ENCODE measurements around the gene SYNE3.

The SYNE3 gene

DNA sequence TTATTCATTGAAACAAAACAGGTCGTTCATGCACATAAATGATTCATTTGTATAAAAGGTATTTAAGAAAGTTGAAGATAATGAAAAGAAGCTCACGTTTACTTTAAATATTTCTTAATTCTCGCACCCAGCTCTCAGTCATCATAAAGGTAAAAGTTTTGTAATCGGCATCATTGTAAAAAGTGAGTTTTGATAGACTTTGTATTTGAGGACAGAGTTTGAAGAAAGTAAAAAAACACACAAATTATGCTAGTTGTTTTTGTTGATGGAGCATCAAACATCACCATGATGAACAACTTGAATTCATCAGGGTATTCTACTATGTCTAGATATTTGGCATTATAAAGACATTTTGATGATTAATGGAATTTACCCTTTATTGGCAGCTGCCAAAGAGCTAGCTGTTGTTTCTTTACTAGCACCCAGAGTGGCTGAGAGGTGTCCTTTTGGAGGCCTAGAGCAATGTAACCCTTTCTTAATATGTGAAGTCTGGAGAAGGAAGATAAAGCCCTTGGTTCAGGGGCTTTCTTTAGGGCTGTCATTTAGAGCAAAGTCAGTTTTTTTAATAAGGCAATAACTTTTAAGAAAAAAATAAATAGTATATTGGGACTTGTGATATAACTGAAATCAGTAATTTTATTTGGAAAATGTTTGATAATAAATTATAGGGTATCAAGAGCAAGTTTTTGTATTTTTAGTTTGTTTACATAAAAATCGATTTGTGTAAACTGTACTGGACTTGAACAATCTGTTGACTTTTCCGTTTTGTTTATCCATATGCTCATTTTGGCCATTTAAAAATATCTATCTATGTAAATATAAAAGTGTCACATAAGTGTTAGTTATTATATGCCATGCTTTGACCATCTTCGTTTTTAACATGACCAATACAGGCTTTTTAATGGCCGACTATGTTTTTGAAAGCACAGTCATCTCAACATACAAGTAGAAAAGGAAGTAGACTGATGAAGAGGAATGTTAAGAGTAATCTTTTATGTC, 25.8 kb upstream of the SYNE3 start:
- no peak for DNase-seq (ENCODE audit: low read depth in 2 of 2)

DNA sequence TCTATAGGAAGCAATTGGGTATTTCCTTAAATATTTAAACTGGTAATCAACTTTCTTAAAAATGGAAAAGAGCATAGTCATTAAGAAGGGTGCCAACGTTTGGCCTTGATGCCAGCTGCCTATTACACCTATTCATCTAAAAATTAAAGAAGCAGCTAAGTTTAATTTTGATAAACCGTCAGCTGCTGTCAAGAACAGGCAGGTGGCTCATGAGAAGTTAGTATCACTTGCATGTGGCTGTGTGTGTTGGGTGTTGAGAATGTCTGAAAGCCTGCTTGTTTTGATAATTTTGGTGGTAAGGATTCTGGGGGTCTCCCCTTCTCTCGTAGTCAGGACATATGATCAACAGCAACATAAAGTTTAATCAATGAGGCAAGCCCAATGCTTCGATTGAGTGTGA, 24.9 kb upstream of the SYNE3 start:
- no peak for DNase-seq (ENCODE audit: low read depth in 2 of 2)

DNA sequence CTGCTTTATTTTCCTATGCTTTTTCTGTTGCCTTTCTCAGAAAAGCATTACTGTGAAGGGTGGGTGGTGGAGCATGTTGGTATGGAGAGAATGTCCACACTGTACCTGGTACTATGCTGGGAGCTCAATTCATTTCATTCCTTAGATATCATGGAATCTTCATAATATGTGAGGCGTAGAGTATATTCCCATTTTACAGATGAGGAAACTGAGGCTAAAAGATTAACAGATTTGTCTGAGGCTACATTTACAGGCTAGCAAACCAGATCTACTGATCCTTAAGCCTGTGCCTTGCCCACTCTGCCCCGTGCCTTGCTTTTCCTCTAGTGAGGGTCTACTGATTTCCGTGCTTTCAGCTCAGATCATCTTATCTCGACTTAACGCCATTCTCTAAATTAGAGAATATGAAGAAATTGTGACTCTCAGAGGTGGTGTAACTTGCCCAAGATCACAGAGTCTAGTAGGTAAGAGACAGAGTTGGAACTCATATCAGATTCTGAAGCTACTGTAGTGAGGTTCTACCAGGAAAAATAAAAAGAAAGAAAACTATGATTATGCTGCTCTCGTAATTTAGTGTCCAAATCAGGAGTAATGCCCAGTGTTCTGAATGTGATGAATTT, 23.9 kb upstream of the SYNE3 start:
- DNase-seq (ENCODE audit: low read depth in 2 of 2), result no peak

DNA sequence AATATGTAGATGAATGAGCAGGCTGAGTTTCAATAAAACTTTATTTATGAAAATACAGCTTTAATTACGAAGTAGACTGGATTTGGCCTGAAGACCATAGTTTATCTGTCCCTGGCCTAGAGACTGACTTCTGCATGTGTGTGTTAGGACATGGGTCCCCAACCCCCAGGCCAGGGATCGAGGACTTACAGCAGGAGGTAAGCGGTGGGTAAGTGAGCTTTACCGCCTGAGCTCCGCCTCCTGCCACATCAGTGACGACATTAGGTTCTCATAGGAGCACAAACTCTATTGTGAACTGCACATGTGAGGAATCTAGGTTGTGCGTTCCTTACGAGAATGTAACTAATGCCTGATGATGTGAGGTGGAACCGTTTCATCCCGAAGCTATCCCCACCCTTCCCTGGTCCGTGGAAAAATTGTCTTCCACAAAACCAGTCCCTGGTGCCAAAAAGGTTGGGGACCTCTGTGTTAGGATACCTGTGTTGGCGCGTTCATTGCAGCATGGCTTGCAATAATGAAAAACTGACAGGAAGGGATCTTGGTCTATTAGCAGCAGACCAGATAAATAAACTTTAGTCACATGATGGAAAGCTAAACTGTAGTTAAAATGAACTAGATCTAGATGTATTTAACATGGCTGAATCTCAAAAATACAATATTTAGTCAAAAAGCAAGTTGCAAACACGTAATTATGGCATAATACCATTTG, 22.5 kb upstream of the SYNE3 start:
- DNase-seq (ENCODE audit: low read depth in 2 of 2), result no peak

DNA sequence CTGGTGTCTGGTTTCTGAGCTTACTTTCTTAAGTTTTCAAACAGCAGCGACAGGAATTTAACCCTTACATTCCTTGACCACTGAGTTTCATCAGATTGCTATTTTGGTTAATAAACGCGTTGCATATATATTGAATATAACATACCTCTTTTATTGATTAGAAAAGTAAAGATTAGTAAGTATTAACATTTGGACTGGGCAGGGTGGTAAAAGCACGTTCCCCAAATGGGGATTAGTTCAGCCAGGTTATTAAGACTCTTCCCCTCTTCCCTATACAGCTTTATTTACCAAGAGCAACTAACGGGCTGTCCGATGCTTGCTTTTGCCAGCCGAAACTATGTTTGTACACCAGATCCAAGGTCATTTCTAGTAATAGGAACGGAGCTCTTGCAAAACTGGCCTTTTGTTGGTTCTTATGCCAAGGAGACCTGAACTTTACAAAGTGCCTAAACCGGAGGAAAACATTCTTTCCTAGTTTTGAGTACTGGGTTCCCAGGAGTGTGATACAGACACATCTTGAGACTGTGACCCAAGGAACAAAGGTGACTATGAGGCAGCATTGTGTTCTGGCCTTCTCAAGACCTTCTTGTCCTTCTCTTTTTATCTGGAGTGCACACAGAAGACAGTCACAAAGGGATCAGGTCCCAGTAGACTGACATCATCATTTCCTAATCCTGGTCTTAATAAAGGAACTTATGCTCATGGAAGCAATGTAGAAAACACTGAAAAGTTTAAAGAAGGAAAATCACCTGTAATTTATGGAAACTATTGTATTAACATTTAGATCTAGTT, 21.0 kb upstream of the SYNE3 start:
- no peak for DNase-seq (ENCODE audit: low read depth in 2 of 2)

DNA sequence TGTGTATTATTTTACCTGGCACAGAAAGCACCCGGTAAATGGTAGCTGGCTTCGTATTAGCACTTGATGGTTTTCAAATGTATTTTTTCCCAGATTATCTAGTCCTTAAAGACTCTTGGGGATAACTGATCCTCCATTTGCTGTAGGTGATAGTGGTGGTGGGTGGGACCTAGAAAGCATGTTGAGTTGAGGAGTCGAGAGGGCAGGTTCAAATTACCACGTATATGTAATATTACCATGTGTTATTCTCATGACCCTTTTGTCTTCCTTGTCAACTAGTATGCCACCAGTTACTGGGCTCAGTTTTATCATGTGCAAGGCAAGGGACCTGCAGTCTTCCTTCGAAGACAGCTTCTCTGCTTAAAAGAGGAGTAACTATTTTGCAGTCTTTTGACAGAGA, 20.2 kb upstream of the SYNE3 start:
- no peak for DNase-seq (ENCODE audit: low read depth in 2 of 2)

DNA sequence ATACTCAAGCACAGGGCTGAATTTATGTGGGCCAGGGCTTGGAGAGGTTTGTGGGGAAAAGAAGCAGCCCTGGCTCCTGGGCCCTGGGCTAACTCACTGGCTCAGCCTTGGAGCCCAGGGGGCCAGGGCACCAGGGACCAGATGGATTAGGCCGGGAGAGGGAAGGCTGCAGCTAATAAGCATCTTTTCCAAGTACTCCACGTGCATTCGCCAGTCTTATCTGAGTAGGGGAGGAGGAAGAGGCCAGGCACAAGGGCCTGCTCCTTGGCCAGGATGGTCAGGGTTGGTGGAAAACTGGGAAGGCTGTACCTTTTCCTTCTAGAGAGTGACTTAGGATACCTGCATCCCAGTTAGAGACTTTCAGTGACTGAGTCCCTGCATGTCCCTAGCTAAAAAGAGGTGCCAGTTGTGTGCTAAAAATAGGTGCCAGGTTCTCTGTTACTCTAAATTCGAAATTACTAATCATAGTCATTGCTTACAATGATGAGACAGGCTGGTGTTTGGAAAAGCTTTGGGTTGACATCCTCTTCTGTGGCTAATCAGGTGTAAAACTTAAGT, 19.7 kb upstream of the SYNE3 start:
- no peak for DNase-seq (ENCODE audit: low read depth in 2 of 2)

DNA sequence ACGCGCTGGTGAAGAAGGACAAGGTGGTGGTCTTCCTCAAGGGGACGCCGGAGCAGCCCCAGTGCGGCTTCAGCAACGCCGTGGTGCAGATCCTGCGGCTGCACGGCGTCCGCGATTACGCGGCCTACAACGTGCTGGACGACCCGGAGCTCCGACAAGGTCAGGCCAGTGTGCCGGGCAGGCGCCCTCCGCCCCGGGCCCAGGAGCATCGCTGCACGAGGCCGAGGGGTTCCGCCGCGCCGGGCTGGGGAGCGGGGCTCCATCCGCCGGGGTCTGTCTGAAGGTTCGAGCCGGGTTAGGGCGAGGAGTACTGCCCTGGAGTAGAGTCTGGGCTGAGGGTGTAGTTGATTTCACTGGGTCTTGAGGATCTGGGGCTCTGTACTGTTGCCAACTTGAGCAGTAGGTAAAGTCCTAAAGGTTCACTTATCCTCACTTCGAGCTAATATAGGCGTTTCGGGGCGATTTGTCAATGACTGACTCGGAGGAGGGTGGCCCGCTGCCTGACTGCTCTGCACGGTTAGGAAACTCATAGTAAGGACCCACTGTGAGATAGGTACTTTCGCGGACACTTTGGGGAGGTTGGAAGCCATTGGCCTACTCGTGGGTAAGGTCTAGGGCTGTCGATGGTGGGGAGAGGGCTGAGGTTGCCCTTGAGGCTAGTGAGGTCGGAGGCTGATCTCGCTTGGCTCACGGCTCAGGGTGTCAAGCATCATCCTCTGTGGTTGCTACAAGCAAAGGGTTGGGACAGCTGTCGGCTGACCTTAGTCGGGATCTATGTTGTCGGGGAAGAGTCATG, 19.0 kb upstream of the SYNE3 start:
- DNase-seq (ENCODE audit: low read depth in 2 of 2), result no peak

DNA sequence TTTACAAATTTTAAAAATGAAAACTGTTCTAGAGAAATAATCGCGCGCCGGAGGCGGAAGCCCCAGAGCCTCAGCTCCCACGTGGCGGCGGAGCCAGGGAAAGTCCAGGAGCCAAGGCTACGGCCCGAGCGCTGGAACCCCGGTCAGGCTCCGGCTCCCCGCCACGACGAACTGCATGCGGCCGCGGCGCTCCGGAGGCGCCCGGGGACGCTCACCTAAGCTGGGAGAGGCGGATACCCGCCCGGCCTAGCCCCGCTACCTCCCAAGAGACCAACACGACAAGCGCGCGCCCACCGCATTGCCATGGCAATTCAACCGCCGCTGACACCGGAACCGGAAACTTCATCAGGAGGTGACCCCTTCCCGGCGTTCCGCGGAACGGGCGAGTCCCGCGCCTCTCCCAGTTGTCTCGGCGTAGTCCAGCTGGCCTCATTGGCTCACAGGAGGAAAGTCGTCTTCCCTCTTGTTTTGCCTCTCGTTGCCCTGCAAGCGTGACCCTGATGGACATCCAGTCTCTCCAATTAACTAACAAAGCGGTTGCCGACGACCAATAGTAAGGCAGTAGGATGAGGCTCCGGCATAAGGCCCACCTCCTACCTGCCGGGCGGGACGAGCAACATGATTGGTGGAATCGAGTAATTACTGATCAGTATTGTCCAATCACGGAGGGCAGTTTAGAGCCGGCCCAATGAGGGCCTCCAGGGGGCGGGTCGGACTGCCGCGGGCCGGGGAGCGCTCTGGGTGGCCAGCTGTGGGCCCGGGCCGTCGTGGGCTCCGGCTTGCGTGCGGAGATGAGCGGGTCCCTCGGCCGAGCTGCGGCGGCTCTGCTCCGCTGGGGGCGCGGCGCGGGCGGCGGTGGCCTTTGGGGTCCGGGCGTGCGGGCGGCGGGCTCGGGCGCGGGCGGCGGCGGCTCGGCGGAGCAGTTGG, 18.1 kb upstream of the SYNE3 start, which contains the start of gene GLRX5:
Gene GLRX5 (plus strand): TSS at position 752 of the 927 bp plus-strand sequence. CDS start 40 bp downstream, at position 792.
- DNase-seq (ENCODE audit: low read depth in 2 of 2), result peak; percentile 96 to 97

DNA sequence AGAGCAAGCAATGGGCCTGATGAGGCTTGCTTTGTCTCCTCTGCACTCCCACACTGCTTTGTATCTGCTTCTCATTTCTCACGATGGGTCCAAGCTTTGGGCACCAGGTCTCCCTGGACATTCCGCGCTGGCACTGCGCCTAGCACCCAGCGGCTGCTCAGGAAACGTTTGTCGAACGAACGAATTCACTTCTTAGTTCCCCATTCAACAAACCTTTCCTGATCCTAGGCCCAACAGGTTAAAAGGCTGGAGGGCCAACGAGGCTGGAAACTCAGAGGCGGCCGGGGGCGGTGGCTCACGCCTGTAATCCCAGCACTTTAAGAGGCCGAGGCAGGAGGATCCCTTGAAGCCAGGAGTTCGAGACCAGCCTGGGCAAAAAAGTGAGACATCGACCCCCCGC, 17.4 kb upstream of the SYNE3 start:
- no peak for DNase-seq (ENCODE audit: low read depth in 2 of 2)

DNA sequence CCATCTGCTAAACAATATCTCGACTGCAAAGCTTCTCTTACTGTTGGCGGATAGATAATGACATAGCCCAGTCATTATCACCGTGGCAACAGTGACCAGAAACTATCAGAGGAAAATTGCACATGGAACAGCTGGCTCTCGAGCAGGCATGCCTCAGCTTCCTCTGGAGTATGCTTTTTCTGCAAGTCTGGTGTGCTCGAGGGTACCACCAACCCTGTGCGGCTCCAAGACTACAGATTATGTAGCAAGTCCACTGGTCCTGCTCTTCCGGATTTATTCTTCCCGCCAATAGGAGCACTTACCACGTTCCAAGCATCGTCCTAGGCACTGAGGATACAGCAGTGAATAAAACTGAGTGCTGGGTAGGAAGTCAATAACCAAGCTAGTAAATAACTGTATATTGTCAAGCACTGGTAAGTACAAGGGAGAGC, 17.0 kb upstream of the SYNE3 start:
- no peak for DNase-seq (ENCODE audit: low read depth in 2 of 2)

DNA sequence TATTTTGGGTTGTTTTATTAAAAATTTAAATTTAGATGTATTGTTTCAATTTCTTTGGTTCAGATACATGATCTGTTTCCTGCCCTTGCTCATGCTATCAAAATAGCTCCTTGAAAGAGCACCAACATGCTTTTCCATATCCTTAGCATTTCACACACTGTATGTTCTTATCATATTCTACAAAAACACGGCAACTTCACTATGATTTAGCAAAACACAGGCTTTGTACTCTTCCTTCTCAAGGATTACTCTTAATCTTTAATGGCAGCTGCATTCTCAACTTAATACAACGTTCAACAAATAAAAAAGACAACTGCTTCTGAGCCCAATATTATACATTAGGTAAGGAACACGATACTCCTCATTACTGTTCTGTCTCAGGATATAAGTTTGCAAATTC, 15.5 kb upstream of the SYNE3 start:
- DNase-seq (ENCODE audit: low read depth in 2 of 2), result no peak

DNA sequence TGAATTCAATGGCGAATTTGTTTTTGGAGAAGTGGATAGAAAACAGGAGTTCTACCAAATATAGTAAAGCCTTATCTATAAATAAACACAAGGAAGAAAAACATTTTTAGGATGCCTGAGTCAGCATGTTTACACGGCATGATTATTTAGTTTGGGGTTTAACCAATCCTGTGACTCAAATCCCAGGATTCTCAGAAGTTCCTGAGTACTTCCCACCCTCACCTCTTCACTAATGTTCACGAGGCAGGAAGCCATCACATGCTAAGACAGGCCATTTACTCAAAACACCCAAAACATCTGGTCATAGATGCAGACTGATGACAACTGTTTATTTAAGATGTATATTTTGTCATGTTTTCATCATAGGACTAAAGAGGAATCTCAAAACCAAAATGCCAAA, 15.0 kb upstream of the SYNE3 start:
- no peak for DNase-seq (ENCODE audit: low read depth in 2 of 2)

DNA sequence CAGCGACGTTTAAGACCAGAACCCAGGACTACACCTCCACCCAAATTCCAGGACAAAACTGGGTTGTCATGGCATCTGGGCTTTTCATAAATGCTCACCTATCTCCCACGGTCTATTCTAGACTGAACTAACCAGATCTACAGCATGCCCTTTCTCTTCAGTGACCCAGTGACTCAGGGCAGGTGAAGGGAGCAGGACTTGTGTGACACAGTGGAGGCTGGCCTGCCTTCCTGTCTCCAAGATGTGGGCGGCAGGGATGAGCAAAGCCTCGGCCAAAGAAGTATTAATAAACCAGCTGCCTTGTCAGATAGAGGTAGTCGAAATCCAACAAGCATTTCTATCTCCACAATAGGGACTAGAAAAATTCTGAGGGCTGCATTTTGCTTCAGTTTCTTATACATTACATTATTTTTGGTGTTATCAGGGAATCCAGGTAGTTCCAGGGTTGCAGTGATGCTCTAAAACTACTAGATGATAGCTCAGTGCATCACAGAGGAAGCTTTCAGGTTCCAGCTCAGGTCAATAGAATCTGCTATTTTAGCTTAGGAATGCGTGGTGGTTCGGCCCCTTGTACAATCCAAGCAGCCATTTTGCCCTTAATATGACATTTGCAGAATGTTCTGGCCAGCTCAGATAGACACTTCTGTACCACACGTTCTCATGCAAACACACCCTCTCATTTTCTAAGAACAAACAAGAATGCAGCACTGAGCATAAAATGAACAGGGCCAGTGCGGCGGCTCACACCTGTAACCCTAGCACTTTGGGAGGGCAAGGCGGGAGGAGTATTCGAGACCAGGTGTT, 14.2 kb upstream of the SYNE3 start:
- DNase-seq (ENCODE audit: low read depth in 2 of 2), result no peak

DNA sequence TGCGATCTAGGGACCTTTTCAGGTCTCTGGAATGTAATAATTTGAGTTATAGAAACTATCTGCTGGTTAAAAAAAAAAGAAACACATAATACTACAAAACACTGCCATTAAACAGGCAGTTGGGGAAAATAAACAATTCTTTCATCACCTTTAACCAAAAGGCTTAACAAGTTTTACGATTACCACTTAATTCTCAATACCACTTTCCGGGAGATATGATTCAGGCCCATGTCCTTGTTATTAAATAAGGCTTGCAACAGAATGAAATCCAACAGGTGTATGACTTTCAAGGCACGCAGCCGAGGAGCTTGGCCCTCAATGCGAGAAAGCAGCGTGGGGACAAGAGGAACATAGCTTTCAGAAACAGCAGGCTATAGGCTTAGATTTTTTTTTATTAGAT, 12.8 kb upstream of the SYNE3 start:
- no peak for DNase-seq (ENCODE audit: low read depth in 2 of 2)

DNA sequence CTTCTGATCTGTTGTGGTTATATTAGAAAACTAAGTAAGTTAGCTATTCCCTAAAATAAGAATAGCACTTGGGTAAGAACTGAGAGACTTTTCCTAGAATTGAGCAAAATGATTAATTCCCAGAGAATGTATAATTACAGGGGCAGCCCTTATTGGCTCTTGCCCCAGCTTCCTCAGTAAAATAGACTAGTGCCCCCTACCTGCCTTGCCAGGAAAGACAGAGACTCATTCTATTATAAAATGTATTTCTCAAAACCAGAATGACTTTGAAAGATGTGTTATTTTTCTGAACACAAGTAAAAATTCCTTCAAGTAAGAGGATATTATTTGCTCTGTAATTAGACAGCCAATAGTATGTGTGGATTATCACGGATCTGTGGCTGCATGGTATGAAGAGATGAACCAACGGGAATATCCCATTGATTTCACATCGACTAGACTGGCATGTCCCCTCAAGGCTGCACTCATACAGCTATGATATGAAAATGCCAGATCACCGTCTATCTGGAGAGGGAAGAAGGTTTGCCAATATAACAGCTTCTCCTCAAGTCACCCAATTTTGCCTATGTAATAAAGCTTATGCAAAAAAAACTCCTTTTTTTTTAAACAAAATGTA, 11.0 kb upstream of the SYNE3 start:
- peak in 1 of 2 donors; percentile 50 for DNase-seq (ENCODE audit: low read depth in 2 of 2)

DNA sequence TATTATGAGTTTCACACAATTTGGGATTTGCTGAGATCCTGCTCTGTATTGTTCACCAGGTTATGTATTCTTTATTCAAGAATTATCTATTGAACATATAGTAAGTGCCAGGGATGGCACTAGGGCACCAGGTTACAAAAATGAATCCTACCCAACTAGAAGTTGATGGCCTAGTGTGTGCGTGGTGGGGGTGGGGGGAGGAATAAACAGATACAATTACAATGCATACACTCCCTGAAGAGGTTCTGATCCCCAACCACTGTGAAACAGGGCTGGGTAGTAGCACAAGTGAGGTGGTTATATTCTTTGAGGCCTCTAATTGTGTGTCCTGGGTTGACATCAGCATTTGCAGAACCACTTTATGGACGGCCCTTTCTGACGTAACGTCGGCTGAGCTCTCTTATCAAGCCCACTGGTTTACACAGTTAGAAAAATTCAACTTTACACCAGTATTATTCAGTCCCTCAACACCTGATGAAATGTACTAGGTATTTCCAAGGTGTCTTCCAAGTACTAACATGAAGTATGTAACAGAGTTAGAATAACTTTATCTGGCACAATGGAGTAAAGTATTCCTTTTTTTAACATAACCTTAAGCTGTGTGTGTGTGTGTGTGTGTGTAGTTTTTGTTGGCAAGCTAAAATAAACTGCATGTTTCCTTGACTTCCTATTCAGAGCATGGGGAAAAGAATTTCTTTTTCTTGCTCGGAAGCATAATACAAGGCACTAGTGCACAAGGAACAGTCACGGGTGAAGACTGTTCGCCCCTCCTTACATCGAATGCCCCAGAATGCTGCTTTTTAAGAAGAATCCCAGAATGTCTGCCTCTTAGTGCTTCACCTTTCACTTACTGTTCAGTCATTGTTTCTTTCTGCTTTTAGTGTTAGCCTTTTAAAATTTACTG, 10.3 kb upstream of the SYNE3 start:
- no peak for DNase-seq (ENCODE audit: low read depth in 2 of 2)

Data from stimulated activated CD4-positive, alpha-beta T cell treated with anti-CD3 and anti-CD28 coated beads, Interleukin-15, amount 100 ng/mL, for 48 hours (primary cell).